OCI-LY7 (cell line): ENCODE measurements around the gene OSBPL3. TPM values are rescaled to one million over a fixed set of nuclear protein-coding genes. Genes with fewer than 3 reads are reported as not detected.

Experiments used
- BruUV-seq: library from RNA; stranded (reverse); fragments of 400-500 nt; replicated peaks from 2 replicates; lab custom pipeline; 2021; lab: Mats Ljungman, UMichigan
- CTCF ChIA-PET: fragments of 300-600 bp; sonication (Branson Sonifier 250); formaldehyde crosslinking; loops from one replicate; lab custom pipeline; 2022; ENCODE audit warnings: antibody characterized with exemption; ENCODE audit not compliant: unreplicated experiment; lab: Charles Lee
- POLR2A ChIA-PET: fragments of 300-600 bp; sonication (Branson Sonifier 250); formaldehyde crosslinking; loops from one replicate; lab custom pipeline; 2022; ENCODE audit warnings: antibody characterized with exemption; lab: Charles Lee
- DNase-seq: peaks from one replicate; pipeline ENCODE4 v3.0.0-alpha.2; 2015; ENCODE audit warnings: low spot score
- H2AFZ ChIP-seq: fragments of 200-600 bp; sonication (generic), shearing (Covaris generic); 2 replicates; pipeline ENCODE4 v1.6.1; 2014; ENCODE audit warnings: mild to moderate bottlenecking, antibody characterized with exemption, low read length, moderate library complexity
- H3K27ac ChIP-seq: fragments of 200-600 bp; sonication (generic); 2 replicates; pipeline ENCODE4 v1.5.1; 2014; ENCODE audit warnings: mixed run types, low read depth, mild to moderate bottlenecking, moderate library complexity, low read length, inconsistent platforms; ENCODE audit not compliant: poor library complexity, severe bottlenecking
- H3K36me3 ChIP-seq: fragments of 200-600 bp; sonication (generic); 2 replicates; pipeline ENCODE4 v1.6.1; 2014; ENCODE audit warnings: mild to moderate bottlenecking, antibody characterized with exemption, low read length, moderate library complexity, mixed read lengths; ENCODE audit not compliant: insufficient read depth
- H3K4me1 ChIP-seq: fragments of 200-600 bp; sonication (generic); 2 replicates; pipeline ENCODE4 v1.5.1; 2014; ENCODE audit warnings: mild to moderate bottlenecking, low read length; ENCODE audit not compliant: insufficient read depth, poor library complexity, severe bottlenecking
- H3K4me2 ChIP-seq: fragments of 200-600 bp; sonication (generic); 2 replicates; pipeline ENCODE4 v1.6.1; 2014; ENCODE audit warnings: mild to moderate bottlenecking, low read length
- H3K4me3 ChIP-seq: fragments of 200-600 bp; sonication (generic); 2 replicates; pipeline ENCODE4 v1.5.1; 2014; ENCODE audit warnings: mild to moderate bottlenecking, low read depth, low read length; ENCODE audit not compliant: poor library complexity, severe bottlenecking
- H3K79me2 ChIP-seq: fragments of 200-600 bp; sonication (generic); 2 replicates; pipeline ENCODE4 v1.6.1; 2016; ENCODE audit warnings: low read depth, mild to moderate bottlenecking, low read length, moderate library complexity, mixed read lengths; ENCODE audit not compliant: insufficient read depth
- H3K9me2 ChIP-seq: fragments of 200-600 bp; sonication (generic); 2 replicates; pipeline ENCODE4 v1.6.1; 2016; ENCODE audit warnings: mild to moderate bottlenecking, low read length, mixed read lengths; ENCODE audit not compliant: insufficient read depth
- H3K9me3 ChIP-seq: fragments of 200-600 bp; sonication (generic); 2 replicates; pipeline ENCODE4 v1.6.1; 2014; ENCODE audit warnings: mild to moderate bottlenecking, mixed run types, low read length, mixed read lengths
- H4K20me1 ChIP-seq: fragments of 200-600 bp; sonication (generic); 2 replicates; pipeline ENCODE4 v1.6.1; 2014; ENCODE audit warnings: mild to moderate bottlenecking, antibody characterized with exemption, low read length, moderate library complexity, mixed read lengths; ENCODE audit not compliant: insufficient read depth
- EZH2phosphoT487 ChIP-seq: fragments of 200-600 bp; sonication (generic); IDR thresholded peaks from 2 replicates; pipeline ENCODE4 v1.6.1; 2018; ENCODE audit warnings: low read depth, borderline replicate concordance, mild to moderate bottlenecking, mixed run types, antibody characterized with exemption, low read length, moderate library complexity, mixed read lengths
- intact Hi-C: fragments of 100-400 bp; cut with micrococcal nuclease; formaldehyde crosslinking; loops from one replicate; pipeline ENCODE4 v1.10.0; 2022; ENCODE audit not compliant: unreplicated experiment
- total RNA-seq, 2 experiments: library from RNA; depleted of rRNA in 1 of 2; stranded (reverse); fragments of >200 nt in 1 of 2; shearing (Covaris generic) in 1 of 2; gene quantifications; 2 replicates each; pipeline ENCODE4 v1.2.3, GENCODE V29; 2014 to 2022
- TF ChIP-seq, protein P1 (sequence below): fragments of 200-600 bp; sonication (generic); conservative IDR thresholded peaks from 2 replicates; pipeline ENCODE4 v1.5.1; 2014; ENCODE audit warnings: mild to moderate bottlenecking, antibody characterized with exemption, low read length, moderate library complexity, mixed read lengths

The OSBPL3 gene
- total RNA-seq, 2 experiments from 2014 or later: 28.7 to 79.9 TPM

DNA sequence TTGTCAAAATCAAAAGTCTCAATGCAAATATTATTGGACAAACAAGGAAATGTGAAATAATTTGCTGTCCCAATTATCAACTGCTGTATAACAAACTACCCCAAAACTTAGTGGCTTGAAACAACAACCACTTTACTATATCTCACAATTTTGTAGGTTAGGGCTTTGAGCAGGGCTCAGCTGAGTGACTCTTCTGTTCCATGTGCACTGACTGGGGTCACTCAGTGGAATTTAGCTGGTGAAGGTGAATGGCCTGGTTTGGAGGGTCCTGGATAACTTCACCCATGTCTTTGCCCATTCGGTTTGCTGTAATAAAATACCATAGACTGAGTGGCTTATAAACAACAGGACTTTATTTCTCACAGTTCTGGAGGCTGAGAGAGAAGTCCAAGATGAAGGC lies 219.0 kb downstream of the OSBPL3 start:
- no peak overlapping the region for H3K27ac ChIP-seq
- H3K4me2 ChIP-seq: no peak overlapping the region
- no peak for DNase-seq
- H2AFZ ChIP-seq: no peak overlapping the region
- no peaks in the 10 kb centered on the region for H3K9me2 ChIP-seq
- no peak overlapping the region for H3K4me3 ChIP-seq
- H3K9me3 ChIP-seq: no peaks in the 10 kb centered on the region
- no peaks in the 10 kb centered on the region for H4K20me1 ChIP-seq
- TF ChIP-seq, protein P1, sequence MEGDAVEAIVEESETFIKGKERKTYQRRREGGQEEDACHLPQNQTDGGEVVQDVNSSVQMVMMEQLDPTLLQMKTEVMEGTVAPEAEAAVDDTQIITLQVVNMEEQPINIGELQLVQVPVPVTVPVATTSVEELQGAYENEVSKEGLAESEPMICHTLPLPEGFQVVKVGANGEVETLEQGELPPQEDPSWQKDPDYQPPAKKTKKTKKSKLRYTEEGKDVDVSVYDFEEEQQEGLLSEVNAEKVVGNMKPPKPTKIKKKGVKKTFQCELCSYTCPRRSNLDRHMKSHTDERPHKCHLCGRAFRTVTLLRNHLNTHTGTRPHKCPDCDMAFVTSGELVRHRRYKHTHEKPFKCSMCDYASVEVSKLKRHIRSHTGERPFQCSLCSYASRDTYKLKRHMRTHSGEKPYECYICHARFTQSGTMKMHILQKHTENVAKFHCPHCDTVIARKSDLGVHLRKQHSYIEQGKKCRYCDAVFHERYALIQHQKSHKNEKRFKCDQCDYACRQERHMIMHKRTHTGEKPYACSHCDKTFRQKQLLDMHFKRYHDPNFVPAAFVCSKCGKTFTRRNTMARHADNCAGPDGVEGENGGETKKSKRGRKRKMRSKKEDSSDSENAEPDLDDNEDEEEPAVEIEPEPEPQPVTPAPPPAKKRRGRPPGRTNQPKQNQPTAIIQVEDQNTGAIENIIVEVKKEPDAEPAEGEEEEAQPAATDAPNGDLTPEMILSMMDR: no peak
- TF ChIP-seq EZH2phosphoT487: no peak
- POLR2A ChIA-PET: interaction anchor here (0.7 to 1.5 kb wide), 2 partner anchors 10 to 643 kb away, joined by 4 to 8 read pairs; no protein-coding TSS in a partner anchor
- CTCF ChIA-PET: no interaction called here
- H3K36me3 ChIP-seq: no peaks in the 10 kb centered on the region
- no peaks in the 10 kb centered on the region for H3K4me1 ChIP-seq
- BruUV-seq: no TSS peak
- H3K79me2 ChIP-seq: no peaks in the 10 kb centered on the region
- intact Hi-C loops: no loop called here

DNA sequence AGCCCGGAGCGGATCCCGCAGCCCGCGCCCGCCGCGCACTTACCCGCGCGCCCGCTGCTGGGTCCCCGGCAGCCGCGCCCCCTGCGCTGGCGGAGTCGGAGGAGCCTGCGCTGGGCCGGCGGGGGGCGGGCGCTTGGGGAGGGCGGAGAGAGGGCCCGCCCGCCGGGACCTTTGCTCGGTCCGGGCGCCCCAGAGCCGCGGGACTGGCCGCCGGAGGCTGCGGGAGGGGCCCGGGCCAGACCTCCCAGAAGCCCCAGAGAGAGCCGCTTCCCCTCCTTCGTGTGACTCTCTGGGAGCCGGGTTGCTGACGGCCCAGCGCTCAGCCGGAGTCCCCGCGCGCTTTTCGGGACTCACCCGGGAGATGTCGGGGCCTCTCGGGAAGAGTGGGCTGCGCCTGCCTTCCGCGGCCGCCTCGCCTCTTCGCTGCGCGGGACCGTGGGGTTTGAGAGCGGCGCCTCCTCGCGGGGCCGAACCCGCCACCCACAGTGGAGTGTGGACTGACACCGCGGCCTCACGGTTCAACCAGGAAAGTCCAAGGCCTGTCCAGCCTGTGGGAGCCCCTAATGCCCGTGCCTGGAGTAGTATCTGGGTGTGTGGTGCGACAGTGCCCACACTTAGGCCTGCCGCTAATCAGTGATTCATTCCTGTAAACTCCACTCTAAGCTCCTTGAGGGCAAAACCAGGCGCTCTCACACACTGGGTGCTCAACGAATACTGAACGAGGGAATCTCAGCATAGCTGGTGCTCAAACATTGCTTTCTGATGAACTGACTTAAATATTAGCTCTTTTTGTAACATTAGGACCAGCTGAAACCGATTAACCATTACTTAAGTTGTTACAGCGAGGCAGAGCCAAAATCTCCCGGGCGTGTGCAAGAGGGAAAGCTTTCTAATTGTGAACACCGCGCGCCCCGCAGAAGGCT lies 222.4 kb downstream of the OSBPL3 start, which contains the start of gene GSDME:
Gene GSDME (minus strand): TSS at position 112 of the 923 bp plus-strand sequence. CDS start 7,690 bp downstream, outside the sequence.
- peak within 1 kb of the TSS; percentile 70 for H3K4me2 ChIP-seq
- ChIA-PET CTCF (no interaction called here), POLR2A (interaction anchor here (0.6 kb wide), 1 partner anchor 1606 kb away, joined by 3 read pairs; no protein-coding TSS in a partner anchor)
- H4K20me1 ChIP-seq: no peaks in the 10 kb centered on the region
- no peaks in the 10 kb centered on the region for H3K9me2 ChIP-seq
- no peaks in the 10 kb centered on the region for H3K9me3 ChIP-seq
- intact Hi-C loops: no loop called here
- DNase-seq: peak; percentile 10
- no peaks in the 10 kb centered on the region for H3K4me1 ChIP-seq
- H3K79me2 ChIP-seq: no peaks in the 10 kb centered on the region
- no peak for TF ChIP-seq EZH2phosphoT487
- TF ChIP-seq, protein P1: no peak
- no TSS peak for BruUV-seq
- H3K4me3 ChIP-seq: peak within 1 kb of the TSS; percentile 58
- H3K36me3 ChIP-seq: no peaks in the 10 kb centered on the region
- H2AFZ ChIP-seq: no peak within 1 kb of the TSS
- no peak within 1 kb of the TSS for H3K27ac ChIP-seq
